ENCODE measurements around the gene ABHD3. TPM values are rescaled to one million over a fixed set of nuclear protein-coding genes. Genes with fewer than 3 reads are reported as not detected.

The ABHD3 gene, protein sequence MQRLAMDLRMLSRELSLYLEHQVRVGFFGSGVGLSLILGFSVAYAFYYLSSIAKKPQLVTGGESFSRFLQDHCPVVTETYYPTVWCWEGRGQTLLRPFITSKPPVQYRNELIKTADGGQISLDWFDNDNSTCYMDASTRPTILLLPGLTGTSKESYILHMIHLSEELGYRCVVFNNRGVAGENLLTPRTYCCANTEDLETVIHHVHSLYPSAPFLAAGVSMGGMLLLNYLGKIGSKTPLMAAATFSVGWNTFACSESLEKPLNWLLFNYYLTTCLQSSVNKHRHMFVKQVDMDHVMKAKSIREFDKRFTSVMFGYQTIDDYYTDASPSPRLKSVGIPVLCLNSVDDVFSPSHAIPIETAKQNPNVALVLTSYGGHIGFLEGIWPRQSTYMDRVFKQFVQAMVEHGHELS
- 10 to 100 TPM; 24.4 to 31.2 (median 29.8) TPM for polyA plus RNA-seq

DNA sequence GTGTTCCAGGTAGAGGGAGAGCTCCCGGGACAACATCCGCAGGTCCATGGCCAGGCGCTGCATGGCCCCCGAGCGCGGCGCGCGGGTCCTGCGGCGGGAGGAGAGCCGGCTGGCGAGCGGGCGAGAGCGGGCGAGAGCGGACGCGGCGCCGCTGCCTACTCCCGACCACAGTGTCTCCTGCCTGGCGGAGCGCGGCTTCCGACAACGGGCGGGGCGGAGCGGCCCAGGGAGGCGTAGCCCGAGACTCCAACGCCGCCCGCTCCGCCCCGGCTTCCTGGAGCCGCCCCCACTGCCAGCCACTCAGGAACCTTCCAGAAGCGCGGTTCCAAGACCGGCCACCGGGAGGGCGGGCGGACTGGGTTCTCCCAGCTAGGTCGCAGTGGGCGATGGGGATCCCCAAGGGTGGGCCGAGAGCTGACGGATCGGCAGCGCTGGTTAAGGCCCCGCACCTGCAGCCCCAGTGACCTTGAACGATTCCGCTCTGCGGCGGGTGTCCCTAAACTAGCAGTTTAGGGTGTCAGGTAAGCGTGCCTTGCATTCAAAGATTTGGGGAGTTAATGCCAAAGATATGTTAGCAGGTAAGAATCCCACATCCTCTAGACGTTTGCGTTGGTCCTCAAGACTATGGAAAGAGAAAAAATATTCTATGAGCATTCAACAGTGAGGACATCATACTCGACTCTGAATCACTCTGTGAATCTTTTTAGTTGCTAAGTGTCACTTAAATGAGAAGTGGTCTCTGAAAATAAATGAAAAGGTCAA lies at the start of gene ABHD3:
TSS of gene ABHD3 (minus strand) at position 172 of the 762 bp plus-strand sequence. CDS start at position 63, 109 bp downstream.
- peaks cover 27 to 29% of the 10 kb centered on the region in 2 donors for H3K4me1 Mint-ChIP-seq

DNA sequence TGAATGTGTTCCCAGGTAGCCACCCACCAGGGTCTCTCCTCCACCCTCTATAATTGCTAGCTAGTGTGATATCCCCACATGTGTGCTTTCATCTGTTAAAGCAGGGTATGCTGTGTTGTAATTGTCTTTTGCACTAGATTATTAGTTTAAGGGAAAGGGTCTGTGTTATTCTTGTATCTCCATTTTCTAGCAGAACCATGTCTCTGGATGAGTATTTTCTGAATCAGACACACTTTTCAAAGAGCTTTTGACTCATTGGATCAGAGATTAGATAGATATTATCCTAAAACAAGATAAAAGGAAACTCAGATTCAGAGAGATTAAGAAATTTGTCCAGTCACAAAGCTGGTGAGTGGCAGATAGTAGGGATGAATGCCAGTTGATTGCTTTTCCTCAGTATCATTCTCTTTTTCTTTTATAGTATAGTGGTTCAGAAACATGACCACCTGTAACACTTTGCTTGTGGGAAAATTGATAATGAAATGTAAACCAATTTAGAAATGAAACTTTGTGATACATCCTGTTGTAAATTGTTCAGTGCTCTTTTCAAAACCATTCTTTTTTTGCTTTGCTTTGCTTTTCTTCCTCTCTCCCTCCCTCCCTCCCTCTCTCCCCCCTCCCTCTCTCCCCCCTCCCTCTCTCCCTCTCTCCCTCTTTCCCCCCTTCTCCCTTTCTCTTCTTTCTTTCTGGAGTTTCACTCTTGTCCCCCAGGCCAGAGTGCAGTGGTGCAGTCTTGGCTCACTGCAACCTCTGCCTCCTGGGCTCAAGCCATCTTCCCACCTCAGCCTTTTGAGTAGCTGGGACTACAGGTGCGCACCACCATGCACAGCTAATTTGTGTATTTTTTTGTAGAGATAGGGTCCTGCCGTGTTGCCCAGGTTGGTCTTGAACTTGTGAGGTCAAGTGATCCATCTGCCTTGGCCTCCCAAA lies 43.5 kb upstream of the ABHD3 start:
- Mint-ChIP-seq H3K27ac (peak overlapping the region in 4 of 6 donors; percentile 23 to 76 (median 53)), H3K9me3 (no peaks in the 10 kb centered on the region), H3K4me1 (peaks cover 33 to 59% of the 10 kb centered on the region in 2 donors), H3K4me3 (peak overlapping the region in 1 of 5 donors; percentile 29), H3K27me3 (ENCODE audit: low read depth in 3 of 3) (no peaks in the 10 kb centered on the region), H3K36me3 (peaks cover 0 to 3% (median 3%) of the 10 kb centered on the region in 3 donors)
- no peak for DNase-seq

More for the DNA sequence above, at the start of gene ABHD3:
- DNase-seq = peak; percentile 91
- no peaks in the 10 kb centered on the region for H3K9me3 Mint-ChIP-seq
- peaks cover 0 to 10% (median 4%) of the 10 kb centered on the region in 3 donors for H3K36me3 Mint-ChIP-seq
- H3K27ac Mint-ChIP-seq = peak within 1 kb of the TSS; percentile 92 to 97 (median 96)
- peak within 1 kb of the TSS; percentile 97 to 99 (median 97) for H3K4me3 Mint-ChIP-seq
- peaks cover 0 to 8% (median 7%) of the 10 kb centered on the region in 3 donors for H3K27me3 Mint-ChIP-seq (ENCODE audit: low read depth in 3 of 3)

DNA sequence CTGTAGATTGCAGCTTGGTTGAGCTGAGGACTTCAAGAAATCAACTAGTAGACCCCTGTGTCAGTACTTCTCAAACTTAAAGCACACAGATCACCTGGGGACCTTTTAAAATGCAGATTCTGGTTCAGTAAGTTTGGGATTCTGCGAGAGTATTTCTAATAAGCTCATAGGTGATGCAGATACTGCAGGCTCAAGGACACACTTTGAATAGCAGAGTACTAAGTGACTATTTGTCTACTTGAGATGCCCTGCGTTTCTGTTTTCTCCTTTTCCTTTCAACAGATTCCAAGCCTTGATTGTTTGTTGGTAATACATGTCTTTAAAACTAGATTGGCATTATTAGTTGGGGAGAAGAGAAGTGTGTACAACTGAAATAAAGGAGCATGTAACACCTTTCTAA lies 42.7 kb upstream of the ABHD3 start:
- peaks cover 0 to 2% (median 0%) of the 10 kb centered on the region in 3 donors for H3K27me3 Mint-ChIP-seq (ENCODE audit: low read depth in 3 of 3)
- H3K4me1 Mint-ChIP-seq = peaks cover 37 to 66% of the 10 kb centered on the region in 2 donors
- H3K27ac Mint-ChIP-seq = peak overlapping the region in 2 of 6 donors; percentile 35 to 75
- peaks cover 0 to 3% (median 3%) of the 10 kb centered on the region in 3 donors for H3K36me3 Mint-ChIP-seq
- no peak overlapping the region for H3K4me3 Mint-ChIP-seq
- no peaks in the 10 kb centered on the region for H3K9me3 Mint-ChIP-seq
- DNase-seq = no peak

DNA sequence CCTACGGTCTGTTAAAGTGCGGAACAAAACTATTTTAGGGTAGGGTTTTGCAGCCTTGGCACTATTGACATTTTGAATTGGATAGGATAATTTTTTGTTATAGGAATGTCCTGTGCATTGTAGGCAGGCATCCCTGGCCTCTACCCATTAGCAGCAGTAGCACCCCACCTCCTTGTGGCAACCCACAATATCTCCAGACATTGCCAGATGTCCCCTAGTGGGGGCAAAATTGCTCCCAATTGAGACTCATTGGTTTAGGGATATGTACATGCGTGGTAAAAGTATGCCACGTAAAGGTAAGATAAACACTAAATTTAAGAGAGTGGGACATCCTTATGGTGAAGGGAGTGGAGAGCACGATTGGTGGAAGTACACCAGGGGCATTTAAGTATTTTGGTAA lies 40.7 kb upstream of the ABHD3 start:
- no peak for DNase-seq
- Mint-ChIP-seq H3K36me3 (no peaks in the 10 kb centered on the region), H3K4me1 (peaks cover 41 to 70% of the 10 kb centered on the region in 2 donors), H3K4me3 (no peak overlapping the region), H3K27ac (no peak overlapping the region), H3K27me3 (ENCODE audit: low read depth in 3 of 3) (peaks cover 3 to 10% (median 6%) of the 10 kb centered on the region in 3 donors), H3K9me3 (no peaks in the 10 kb centered on the region)

DNA sequence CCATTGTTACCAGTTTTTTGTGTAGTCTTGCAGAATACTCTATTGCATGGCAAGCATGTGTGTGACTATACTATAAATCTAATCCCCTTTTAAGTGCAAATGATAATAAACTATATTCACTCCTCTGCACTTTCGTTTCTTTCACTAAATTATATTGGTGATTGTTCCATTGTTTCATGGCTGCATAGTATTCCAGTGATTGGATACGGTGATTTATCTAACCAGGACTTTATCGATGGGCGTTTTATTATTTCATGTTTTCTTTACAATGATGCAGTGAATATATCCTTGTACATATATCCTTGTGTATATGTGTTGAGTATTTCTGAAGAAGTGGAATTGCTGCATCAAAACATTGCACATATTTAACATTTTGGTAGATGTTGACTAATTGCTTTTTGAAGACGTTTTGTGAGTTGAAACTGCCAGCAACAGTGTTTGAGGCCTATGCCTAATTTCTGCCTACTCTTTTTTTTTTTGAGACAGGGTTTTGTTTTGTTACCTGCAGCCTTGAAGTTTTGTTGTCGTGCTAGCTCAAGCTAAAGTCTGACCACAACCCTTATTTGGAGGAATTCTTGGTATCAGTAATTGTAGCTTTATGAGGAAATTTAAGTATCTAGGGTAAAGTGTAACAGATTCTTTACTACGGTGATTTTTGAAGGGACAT lies 38.7 kb upstream of the ABHD3 start:
- Mint-ChIP-seq H3K4me1 (peaks cover 43 to 69% of the 10 kb centered on the region in 2 donors), H3K27ac (peak overlapping the region in 3 of 6 donors; percentile 18 to 61 (median 25)), H3K4me3 (peak overlapping the region; percentile 21 to 72 (median 50)), H3K9me3 (no peaks in the 10 kb centered on the region), H3K27me3 (ENCODE audit: low read depth in 3 of 3) (peaks cover 3 to 12% (median 9%) of the 10 kb centered on the region in 3 donors), H3K36me3 (no peaks in the 10 kb centered on the region)
- no peak for DNase-seq

DNA sequence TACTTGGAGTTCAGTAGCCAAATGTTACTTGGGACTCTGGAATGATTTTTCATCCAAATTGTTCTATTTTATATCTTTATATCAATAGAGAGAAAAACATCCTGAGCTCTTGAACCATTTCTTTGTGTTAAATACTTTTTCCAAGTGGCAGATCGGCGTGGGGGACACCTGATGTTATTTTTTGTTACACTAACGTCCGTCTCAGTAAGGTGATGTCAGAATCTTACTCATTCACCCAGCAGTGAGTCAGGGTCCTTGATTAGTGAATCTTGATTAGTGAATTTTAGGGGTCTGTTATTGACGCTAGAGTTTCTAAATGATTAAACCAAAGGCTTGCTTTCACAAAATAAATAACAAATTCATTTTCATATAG lies 37.7 kb upstream of the ABHD3 start:
- Mint-ChIP-seq H3K27ac (peak overlapping the region; percentile 56 to 88 (median 78)), H3K27me3 (ENCODE audit: low read depth in 3 of 3) (peaks cover 3 to 17% (median 14%) of the 10 kb centered on the region in 3 donors), H3K9me3 (no peaks in the 10 kb centered on the region), H3K4me3 (peak overlapping the region; percentile 79 to 84 (median 84)), H3K4me1 (peaks cover 33 to 60% of the 10 kb centered on the region in 2 donors), H3K36me3 (no peaks in the 10 kb centered on the region)
- DNase-seq = no peak

DNA sequence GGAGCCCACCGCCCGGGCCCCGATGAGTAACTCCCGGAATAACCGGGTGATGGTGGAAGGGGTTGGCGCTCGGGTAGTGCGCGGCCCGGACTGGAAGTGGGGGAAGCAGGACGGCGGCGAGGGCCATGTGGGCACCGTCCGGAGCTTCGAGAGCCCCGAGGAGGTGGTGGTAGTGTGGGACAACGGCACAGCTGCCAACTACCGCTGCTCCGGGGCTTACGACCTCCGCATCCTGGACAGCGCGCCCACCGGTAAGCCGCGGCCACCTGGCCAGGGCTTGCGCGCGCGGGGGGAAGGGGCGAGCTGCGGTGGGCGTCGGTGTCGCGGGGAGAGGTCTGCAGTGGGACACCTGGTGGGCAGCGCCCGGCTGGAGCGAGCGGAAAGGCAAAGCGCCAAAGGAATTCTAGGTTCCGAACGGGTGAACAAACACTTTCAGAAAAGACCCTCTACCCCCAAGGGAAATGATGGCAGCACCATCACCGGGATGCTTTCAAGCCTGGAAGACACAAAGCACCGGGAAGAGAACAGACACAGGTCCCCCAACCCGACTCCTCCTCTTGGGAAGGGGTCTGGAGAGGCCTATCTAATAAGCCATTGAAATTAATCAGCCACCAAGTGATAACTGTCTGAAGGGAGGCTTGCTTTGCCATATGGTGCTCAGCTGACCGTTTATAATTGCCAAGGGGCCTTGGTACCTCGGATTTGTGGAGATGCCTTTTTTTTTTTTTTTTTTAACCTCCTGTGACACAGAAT lies 37.2 kb upstream of the ABHD3 start:
- Mint-ChIP-seq H3K27ac (peak overlapping the region; percentile 56 to 88 (median 78)), H3K27me3 (ENCODE audit: low read depth in 3 of 3) (peaks cover 3 to 17% (median 14%) of the 10 kb centered on the region in 3 donors), H3K4me3 (peak overlapping the region; percentile 79 to 84 (median 84)), H3K9me3 (no peaks in the 10 kb centered on the region), H3K4me1 (peaks cover 33 to 54% of the 10 kb centered on the region in 2 donors), H3K36me3 (no peaks in the 10 kb centered on the region)
- DNase-seq = no peak

DNA sequence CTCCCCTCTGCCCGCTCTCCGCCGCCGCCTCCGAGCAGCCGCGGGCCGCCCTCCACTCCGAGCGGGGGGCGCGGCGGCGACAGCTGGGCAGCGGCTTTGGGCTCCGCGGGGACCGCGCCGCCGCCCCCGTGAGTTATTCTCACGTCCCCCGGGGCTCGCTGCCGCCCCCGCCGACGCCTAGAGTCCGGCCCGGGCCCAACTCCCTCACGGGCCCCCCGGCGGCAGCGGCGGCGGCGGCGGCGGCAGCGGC lies 36.7 kb upstream of the ABHD3 start:
- H3K4me3 Mint-ChIP-seq = peak overlapping the region in 4 of 5 donors; percentile 79 to 84 (median 82)
- DNase-seq = no peak
- H3K27me3 Mint-ChIP-seq (ENCODE audit: low read depth in 3 of 3) = peaks cover 3 to 19% (median 14%) of the 10 kb centered on the region in 3 donors
- peaks cover 31 to 49% of the 10 kb centered on the region in 2 donors for H3K4me1 Mint-ChIP-seq
- H3K27ac Mint-ChIP-seq = no peak overlapping the region
- peaks cover 0 to 2% (median 0%) of the 10 kb centered on the region in 6 donors for H3K9me3 Mint-ChIP-seq
- peaks cover 0 to 4% (median 2%) of the 10 kb centered on the region in 3 donors for H3K36me3 Mint-ChIP-seq

DNA sequence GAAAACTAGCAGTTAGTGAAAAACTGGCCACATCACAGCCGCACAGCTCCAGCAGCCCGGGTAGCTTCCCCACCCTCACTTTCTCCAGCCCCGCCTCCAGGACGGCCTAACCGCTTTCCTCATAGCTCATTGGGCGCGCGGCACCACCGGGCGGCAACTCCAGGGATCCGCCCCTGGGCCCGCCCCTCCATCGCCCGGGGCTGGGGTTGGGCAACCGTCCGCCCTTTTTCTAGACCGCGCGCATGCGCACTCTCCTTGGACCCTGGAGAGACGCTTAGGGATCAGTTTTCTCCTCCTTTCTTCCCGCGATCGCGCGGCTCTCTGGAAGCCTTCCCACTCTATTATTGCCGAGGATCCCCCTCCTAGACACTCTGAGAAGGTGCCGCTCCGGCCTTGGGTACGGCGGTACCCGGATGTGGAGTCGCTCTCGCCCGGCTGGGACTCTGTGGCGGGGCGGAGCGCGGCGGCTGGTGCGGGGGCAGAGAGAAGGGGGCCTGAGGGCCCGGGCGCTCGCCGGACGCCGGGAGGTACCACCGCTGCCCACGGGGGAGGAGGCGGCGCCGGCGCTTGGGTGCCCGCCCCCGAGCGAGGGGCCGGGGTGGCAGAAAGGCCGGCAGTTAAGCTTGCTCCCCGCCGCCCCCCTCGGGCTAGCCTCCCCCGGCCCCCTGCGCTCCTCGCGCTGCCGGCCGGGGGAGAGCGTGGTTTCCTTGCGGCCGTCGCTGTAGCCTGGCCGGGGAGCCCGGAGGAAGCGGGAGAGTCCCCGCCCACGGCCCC lies 36.2 kb upstream of the ABHD3 start, which contains the start of gene MIB1:
TSS of gene MIB1 (plus strand) at position 255 of the 774 bp plus-strand sequence. CDS start 792 bp downstream, outside the sequence.
- peaks cover 30 to 45% of the 10 kb centered on the region in 2 donors for H3K4me1 Mint-ChIP-seq
- H3K36me3 Mint-ChIP-seq = peaks cover 0 to 4% (median 3%) of the 10 kb centered on the region in 3 donors
- peak within 1 kb of the TSS; percentile 84 to 98 (median 96) for H3K27ac Mint-ChIP-seq
- peak within 1 kb of the TSS; percentile 92 to 97 (median 95) for H3K4me3 Mint-ChIP-seq
- DNase-seq = peak; percentile 99
- peaks cover 3 to 23% (median 14%) of the 10 kb centered on the region in 3 donors for H3K27me3 Mint-ChIP-seq (ENCODE audit: low read depth in 3 of 3)
- H3K9me3 Mint-ChIP-seq = peaks cover 0 to 2% (median 0%) of the 10 kb centered on the region in 6 donors

DNA sequence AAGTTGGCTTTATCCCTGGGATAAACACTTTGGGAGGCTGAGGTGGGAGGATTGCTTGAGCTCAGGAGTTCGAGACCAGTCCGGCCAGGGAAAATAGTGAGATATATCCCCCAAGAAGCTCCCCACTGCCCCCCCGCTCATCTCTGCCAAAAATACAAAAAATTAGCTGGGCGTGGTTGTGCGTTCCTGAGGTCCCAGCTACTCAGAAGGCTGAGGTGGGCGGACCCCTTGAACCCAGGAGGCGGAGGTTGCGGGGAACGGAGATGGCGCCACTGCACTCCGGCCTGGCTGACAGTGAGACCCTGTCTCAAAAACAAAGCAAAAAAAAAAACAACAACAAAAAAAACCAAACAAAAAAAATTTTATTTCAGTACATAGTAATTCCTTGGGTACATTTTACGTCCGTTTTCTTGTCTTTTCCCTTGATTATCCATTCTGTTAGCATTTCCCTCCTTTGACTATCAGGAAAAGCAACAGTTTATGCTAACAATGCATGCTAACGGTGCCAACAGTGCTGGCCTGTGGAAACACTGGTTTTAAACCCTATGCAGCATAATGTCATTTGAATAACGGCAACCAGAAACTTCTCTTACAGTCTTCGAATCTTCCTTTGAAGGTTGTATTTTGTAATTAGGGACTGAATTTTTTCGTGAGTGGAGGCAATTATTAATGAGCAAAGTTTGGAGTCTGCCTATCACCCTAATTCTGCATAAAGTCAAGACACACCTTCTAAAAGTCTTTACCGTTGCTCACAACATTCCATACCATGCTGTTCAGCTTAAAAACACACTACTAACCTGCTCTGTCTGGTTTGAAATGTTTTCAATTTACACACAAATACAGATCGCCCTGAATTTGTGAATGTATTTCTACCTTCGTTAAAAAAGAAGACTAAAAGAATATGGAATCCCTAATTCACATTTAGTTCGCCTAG lies 35.3 kb upstream of the ABHD3 start:
- Mint-ChIP-seq H3K9me3 (peaks cover 0 to 2% (median 0%) of the 10 kb centered on the region in 6 donors), H3K27ac (peak overlapping the region; percentile 84 to 98 (median 96)), H3K36me3 (peaks cover 0 to 4% (median 3%) of the 10 kb centered on the region in 3 donors), H3K27me3 (ENCODE audit: low read depth in 3 of 3) (peaks cover 3 to 26% (median 14%) of the 10 kb centered on the region in 3 donors), H3K4me1 (peaks cover 30 to 41% of the 10 kb centered on the region in 2 donors), H3K4me3 (peak overlapping the region; percentile 92 to 97 (median 95))
- no peak for DNase-seq

Measured in immature natural killer cell (primary cell).